ENCODE results near the gene CSTF1. TPM values are rescaled to one million over a fixed set of nuclear protein-coding genes. Genes with fewer than 3 reads are reported as not detected.

Gene CSTF1
- 41.1 TPM for total RNA-seq

DNA sequence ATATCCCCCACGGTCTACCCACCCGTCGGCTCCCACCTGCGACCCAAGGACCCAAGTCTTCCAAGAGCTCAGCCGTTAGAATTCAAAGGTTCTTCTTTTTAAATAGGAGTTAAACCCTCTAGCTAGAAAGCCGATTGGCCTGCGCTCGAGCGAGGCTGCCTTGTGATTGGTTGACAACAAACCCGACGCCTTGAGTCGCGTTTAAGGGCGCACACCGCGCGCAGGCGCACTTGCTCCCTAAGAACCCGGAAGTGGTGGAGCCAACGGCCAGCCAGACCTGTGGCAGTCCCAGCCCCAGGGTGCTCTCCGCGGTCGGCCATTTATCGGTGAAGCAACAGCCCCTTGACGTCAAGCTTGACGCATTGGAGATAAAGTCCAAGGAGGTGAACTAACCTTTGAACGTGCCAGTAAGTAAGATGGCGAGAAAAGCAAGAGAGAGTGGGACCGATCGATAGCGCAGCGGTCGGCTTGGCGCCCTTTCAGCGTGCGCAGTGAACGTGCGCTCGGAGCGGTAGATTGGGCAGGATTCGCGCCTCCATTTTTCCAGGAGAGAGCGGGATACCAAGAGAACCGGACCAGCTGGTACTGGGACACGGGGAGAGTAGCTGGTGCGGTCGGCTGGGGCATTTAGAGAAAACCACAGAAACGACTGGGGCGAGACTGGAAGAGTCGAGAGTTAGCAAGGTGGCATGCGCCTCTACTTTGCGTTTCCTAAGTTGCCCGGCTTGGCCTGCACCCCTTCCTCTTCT, at the start of gene CSTF1, which contains the start of gene AURKA:
CSTF1 (plus strand) TSS at position 514 of the 749 bp plus-strand sequence. CDS start 2,908 bp downstream, outside the sequence.
AURKA (minus strand) TSS at position 84 of the 749 bp plus-strand sequence. CDS start 4,018 bp downstream, outside the sequence.

DNA sequence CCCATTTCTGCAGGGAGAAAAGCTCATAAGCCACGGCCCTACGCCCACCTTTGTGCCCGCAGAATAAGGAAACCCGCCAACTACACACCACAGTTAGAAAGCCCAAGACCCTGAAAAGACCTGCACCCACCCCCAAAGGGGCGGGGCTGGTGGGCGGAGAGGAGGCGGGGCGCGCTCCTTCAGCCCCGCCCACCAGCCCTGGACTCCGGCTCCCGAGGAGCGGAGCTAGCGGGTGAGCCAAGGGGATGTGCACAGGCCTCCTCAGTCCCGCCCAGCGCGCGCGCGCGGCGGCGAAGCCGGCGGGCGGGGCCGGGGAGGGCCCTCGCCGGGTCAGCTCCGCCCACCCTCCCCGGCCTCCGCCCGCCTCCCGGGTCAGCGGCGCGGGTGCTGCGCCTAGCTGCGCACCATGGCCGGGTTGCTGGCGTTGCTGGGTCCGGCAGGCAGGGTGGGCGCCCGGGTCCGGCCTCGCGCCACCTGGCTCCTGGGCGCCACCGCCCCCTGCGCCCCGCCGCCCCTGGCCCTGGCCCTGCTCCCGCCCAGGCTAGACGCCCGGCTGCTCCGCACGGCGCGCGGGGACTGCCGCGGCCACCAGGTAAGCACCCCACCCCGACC, 33.7 kb upstream of the CSTF1 start, which contains the start of gene FAM210B:
FAM210B (plus strand) TSS at position 375 of the 612 bp plus-strand sequence; CDS start at position 407, 32 bp downstream.

GRCh38 chr20:56411759-56412472, 19.5 kb downstream of the CSTF1 start, which contains the start of gene CASS4:
TSS of gene CASS4 (plus strand) at chr20:56412260. CDS start at chr20:56412459, 199 bp downstream.

Other genes with a start within 250 kb of the CSTF1 start
- not detected for gene MC3R, start 143.9 kb upstream of the CSTF1 start, total RNA-seq
- 38.4 TPM for gene FAM210B, start 33.7 kb upstream of the CSTF1 start, total RNA-seq
- 9.7 TPM for gene AURKA, start 430 bp upstream of the CSTF1 start, total RNA-seq
- gene CASS4, start 19.6 kb downstream of the CSTF1 start, total RNA-seq, result 1.4 TPM
- gene RTF2, start 76.0 kb downstream of the CSTF1 start, total RNA-seq, result 66.9 TPM
- gene FAM209A, start 132.1 kb downstream of the CSTF1 start, total RNA-seq, result 0.77 TPM
- gene FAM209B, start 140.6 kb downstream of the CSTF1 start, total RNA-seq, result not detected
- gene TFAP2C, start 236.7 kb downstream of the CSTF1 start, total RNA-seq, result 13.0 TPM

Measured in camera-type eye (tissue), 1 donor.